ENCODE measurements around the gene PDE4D. TPM values are rescaled to one million over a fixed set of nuclear protein-coding genes. Genes with fewer than 3 reads are reported as not detected.

Gene PDE4D
- total RNA-seq, 1 experiment from 2014 or later: 11.6 TPM

DNA sequence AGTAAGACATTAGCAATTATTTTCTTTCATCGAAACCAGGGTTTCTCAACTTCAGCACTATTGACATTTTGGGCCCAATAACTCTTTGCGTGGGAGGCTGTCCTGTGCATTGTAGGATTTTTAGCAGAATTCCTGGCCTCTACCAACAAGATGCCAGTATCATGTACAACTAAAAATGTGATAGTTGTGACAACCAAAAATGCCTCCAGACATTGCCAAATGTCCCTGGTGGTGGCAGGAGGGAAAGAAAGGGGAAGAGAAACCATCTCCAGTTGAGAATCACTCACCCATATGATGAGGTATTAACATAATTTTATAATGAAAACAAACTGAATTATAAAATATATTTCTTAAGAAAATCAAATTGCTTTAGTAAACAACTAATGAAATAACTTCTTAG lies 904.6 kb downstream of the PDE4D start:
- Mint-ChIP-seq H3K4me1 (ENCODE audit: low read depth, unreplicated experiment) (no peaks in the 10 kb centered on the region), H3K36me3 (ENCODE audit: insufficient read depth, unreplicated experiment) (no peaks in the 10 kb centered on the region), H3K9me3 (ENCODE audit: low read depth, unreplicated experiment) (no peaks in the 10 kb centered on the region), H3K4me3 (ENCODE audit: low read depth, unreplicated experiment) (no peak overlapping the region), H3K27me3 (ENCODE audit: unreplicated experiment) (no peaks in the 10 kb centered on the region), H3K27ac (ENCODE audit: unreplicated experiment) (no peak overlapping the region)
- CTCF ChIA-PET: no interaction called here
- no TSS peak for BruUV-seq (replicated peaks)
- no peak for DNase-seq
- TF ChIP-seq, protein P1, sequence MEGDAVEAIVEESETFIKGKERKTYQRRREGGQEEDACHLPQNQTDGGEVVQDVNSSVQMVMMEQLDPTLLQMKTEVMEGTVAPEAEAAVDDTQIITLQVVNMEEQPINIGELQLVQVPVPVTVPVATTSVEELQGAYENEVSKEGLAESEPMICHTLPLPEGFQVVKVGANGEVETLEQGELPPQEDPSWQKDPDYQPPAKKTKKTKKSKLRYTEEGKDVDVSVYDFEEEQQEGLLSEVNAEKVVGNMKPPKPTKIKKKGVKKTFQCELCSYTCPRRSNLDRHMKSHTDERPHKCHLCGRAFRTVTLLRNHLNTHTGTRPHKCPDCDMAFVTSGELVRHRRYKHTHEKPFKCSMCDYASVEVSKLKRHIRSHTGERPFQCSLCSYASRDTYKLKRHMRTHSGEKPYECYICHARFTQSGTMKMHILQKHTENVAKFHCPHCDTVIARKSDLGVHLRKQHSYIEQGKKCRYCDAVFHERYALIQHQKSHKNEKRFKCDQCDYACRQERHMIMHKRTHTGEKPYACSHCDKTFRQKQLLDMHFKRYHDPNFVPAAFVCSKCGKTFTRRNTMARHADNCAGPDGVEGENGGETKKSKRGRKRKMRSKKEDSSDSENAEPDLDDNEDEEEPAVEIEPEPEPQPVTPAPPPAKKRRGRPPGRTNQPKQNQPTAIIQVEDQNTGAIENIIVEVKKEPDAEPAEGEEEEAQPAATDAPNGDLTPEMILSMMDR (IDR thresholded peaks at IDR 0.05; ENCODE audit: unreplicated experiment): no peak
- intact Hi-C loops (cut with micrococcal nuclease; ENCODE audit: unreplicated experiment): no loop called here

DNA sequence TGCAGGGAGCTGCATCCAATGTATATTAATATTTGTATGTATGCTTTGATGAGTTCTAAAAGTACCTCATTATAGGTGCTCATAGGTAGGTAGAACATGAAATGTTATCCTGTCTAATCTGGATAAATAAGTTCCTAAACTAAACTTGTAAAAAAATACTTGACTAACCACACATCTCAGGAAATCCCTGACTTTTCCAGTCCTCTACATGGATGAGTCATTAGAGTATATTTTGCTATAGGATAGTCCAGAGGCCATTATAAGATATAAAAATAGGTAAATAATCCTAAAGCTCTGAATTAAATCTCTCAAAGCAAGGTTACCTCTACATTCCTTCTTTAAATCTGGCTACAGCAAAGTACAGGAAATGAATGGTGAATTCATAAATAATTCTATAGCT lies 906.3 kb downstream of the PDE4D start:
- no TSS peak for BruUV-seq (replicated peaks)
- Mint-ChIP-seq H3K27me3 (ENCODE audit: unreplicated experiment) (no peaks in the 10 kb centered on the region), H3K27ac (ENCODE audit: unreplicated experiment) (no peak overlapping the region), H3K4me1 (ENCODE audit: low read depth, unreplicated experiment) (no peaks in the 10 kb centered on the region), H3K4me3 (ENCODE audit: low read depth, unreplicated experiment) (no peak overlapping the region), H3K36me3 (ENCODE audit: insufficient read depth, unreplicated experiment) (no peaks in the 10 kb centered on the region), H3K9me3 (ENCODE audit: low read depth, unreplicated experiment) (no peaks in the 10 kb centered on the region)
- DNase-seq: no peak
- CTCF ChIA-PET: no interaction called here
- intact Hi-C loops (cut with micrococcal nuclease; ENCODE audit: unreplicated experiment): no loop called here
- TF ChIP-seq, protein P1 (IDR thresholded peaks at IDR 0.05; ENCODE audit: unreplicated experiment): no peak

DNA sequence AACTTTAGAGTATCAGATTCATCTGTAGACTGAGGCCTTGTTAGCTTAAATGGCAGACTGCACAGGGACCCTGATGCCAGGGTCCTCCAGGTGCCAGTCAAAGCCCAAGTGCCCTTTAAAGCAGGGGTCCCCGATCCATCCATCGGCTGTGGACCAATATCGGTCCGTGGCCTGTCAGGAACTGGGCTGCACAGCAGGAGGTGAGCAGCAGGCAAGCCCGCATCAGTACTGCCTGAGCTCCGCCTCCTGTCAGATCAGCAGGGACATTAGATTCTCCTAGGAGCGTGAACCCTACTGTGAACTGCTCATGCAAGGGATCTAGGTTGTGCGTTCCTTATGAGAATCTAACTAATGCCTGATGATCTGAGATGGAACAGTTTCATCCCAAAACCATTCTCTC lies 907.2 kb downstream of the PDE4D start:
- Mint-ChIP-seq H3K36me3 (ENCODE audit: insufficient read depth, unreplicated experiment) (no peaks in the 10 kb centered on the region), H3K27me3 (ENCODE audit: unreplicated experiment) (no peaks in the 10 kb centered on the region), H3K4me3 (ENCODE audit: low read depth, unreplicated experiment) (no peak overlapping the region), H3K4me1 (ENCODE audit: low read depth, unreplicated experiment) (no peaks in the 10 kb centered on the region), H3K9me3 (ENCODE audit: low read depth, unreplicated experiment) (no peaks in the 10 kb centered on the region), H3K27ac (ENCODE audit: unreplicated experiment) (no peak overlapping the region)
- intact Hi-C loops (cut with micrococcal nuclease; ENCODE audit: unreplicated experiment): no loop called here
- DNase-seq: no peak
- CTCF ChIA-PET: no interaction called here
- BruUV-seq (replicated peaks): no TSS peak
- TF ChIP-seq, protein P1 (IDR thresholded peaks at IDR 0.05; ENCODE audit: unreplicated experiment): no peak

DNA sequence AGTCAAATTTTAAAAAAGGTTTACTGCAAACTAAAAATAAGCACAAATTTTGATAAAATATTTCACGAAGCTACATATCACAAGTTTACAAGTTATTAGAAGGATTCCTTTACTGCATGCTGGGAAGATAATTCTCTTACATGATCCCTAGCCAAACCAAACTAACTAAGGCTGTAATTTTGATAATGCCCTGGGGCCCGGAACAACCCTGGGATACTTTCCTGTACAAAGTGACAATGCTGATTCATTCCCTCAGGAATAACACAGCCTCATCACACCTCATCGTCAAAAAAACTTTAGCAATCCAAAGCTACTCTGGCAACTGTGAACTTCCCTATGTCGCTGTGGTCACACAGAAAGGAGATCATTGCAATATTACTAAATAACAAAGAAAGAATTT lies 907.8 kb downstream of the PDE4D start:
- intact Hi-C loops (cut with micrococcal nuclease; ENCODE audit: unreplicated experiment): no loop called here
- DNase-seq: no peak
- no peak overlapping the region for H3K4me3 Mint-ChIP-seq (ENCODE audit: low read depth, unreplicated experiment)
- CTCF ChIA-PET: interaction anchor here (0.5 to 1.2 kb wide), 2 partner anchors 13 to 68 kb away, joined by 3 read pairs; no protein-coding TSS in a partner anchor
- BruUV-seq (replicated peaks): no TSS peak
- H3K9me3 Mint-ChIP-seq (ENCODE audit: low read depth, unreplicated experiment): no peaks in the 10 kb centered on the region
- no peak overlapping the region for H3K27ac Mint-ChIP-seq (ENCODE audit: unreplicated experiment)
- no peaks in the 10 kb centered on the region for H3K4me1 Mint-ChIP-seq (ENCODE audit: low read depth, unreplicated experiment)
- no peaks in the 10 kb centered on the region for H3K36me3 Mint-ChIP-seq (ENCODE audit: insufficient read depth, unreplicated experiment)
- TF ChIP-seq, protein P1 (IDR thresholded peaks at IDR 0.05; ENCODE audit: unreplicated experiment): no peak
- H3K27me3 Mint-ChIP-seq (ENCODE audit: unreplicated experiment): no peaks in the 10 kb centered on the region

Measured in Calu3 (cell line).